Measurements from ENCODE around the gene PRKD2. TPM values are rescaled to one million over a fixed set of nuclear protein-coding genes. Genes with fewer than 3 reads are reported as not detected.
A peak's percentile ranks its signal among the peaks of the same experiment; 100 is the strongest.

Gene PRKD2
- total RNA-seq, 1 donor from 2014 or later: 92.9 TPM

- H3K4me1 Mint-ChIP-seq (ENCODE audit: low read depth): peaks cover 25% of the 10 kb centered on the region
- intact Hi-C loops (cut with micrococcal nuclease): no loop called here
- H3K27ac Mint-ChIP-seq: peak overlapping the region; percentile 23
- DNase-seq (ENCODE audit: low spot score): no peak
- no peak overlapping the region for H3K4me3 Mint-ChIP-seq
- H3K9me3 Mint-ChIP-seq: no peaks in the 10 kb centered on the region
- no peaks in the 10 kb centered on the region for H3K27me3 Mint-ChIP-seq (ENCODE audit: insufficient read depth)
- peaks cover 37% of the 10 kb centered on the region for H3K36me3 Mint-ChIP-seq (ENCODE audit: low read depth)
Observed at GRCh38 chr19:46726551-46726950, 9.6 kb upstream of the PRKD2 start.

GRCh38 chr19:46725859-46726393, 9.0 kb upstream of the PRKD2 start:
- DNase-seq (ENCODE audit: low spot score): no peak
- Mint-ChIP-seq H3K9me3 (no peaks in the 10 kb centered on the region), H3K4me3 (no peak overlapping the region), H3K36me3 (ENCODE audit: low read depth) (peaks cover 38% of the 10 kb centered on the region), H3K27me3 (ENCODE audit: insufficient read depth) (no peaks in the 10 kb centered on the region), H3K4me1 (ENCODE audit: low read depth) (peaks cover 20% of the 10 kb centered on the region), H3K27ac (peak overlapping the region; percentile 23)
- intact Hi-C loops (cut with micrococcal nuclease): no loop called here

- H3K9me3 Mint-ChIP-seq: no peaks in the 10 kb centered on the region
- peaks cover 21% of the 10 kb centered on the region for H3K4me1 Mint-ChIP-seq (ENCODE audit: low read depth)
- intact Hi-C loops (cut with micrococcal nuclease): no loop called here
- H3K4me3 Mint-ChIP-seq: no peak overlapping the region
- H3K27me3 Mint-ChIP-seq (ENCODE audit: insufficient read depth): no peaks in the 10 kb centered on the region
- no peak for DNase-seq (ENCODE audit: low spot score)
- H3K27ac Mint-ChIP-seq: no peak overlapping the region
- peaks cover 38% of the 10 kb centered on the region for H3K36me3 Mint-ChIP-seq (ENCODE audit: low read depth)
Observed at GRCh38 chr19:46725036-46725820, 8.3 kb upstream of the PRKD2 start.

- no peaks in the 10 kb centered on the region for H3K27me3 Mint-ChIP-seq (ENCODE audit: insufficient read depth)
Observed at GRCh38 chr19:46724468-46724867, 7.6 kb upstream of the PRKD2 start.

GRCh38 chr19:46723471-46723870, 6.6 kb upstream of the PRKD2 start:
- no peak for DNase-seq (ENCODE audit: low spot score)
- Mint-ChIP-seq H3K27ac (no peak overlapping the region), H3K9me3 (no peaks in the 10 kb centered on the region), H3K36me3 (ENCODE audit: low read depth) (peaks cover 36% of the 10 kb centered on the region), H3K4me3 (no peak overlapping the region), H3K4me1 (ENCODE audit: low read depth) (peaks cover 22% of the 10 kb centered on the region), H3K27me3 (ENCODE audit: insufficient read depth) (no peaks in the 10 kb centered on the region)
- intact Hi-C loops (cut with micrococcal nuclease): no loop called here

More at GRCh38 chr19:46724468-46724867, 7.6 kb upstream of the PRKD2 start:
- DNase-seq (ENCODE audit: low spot score): no peak
- intact Hi-C loops (cut with micrococcal nuclease): no loop called here
- no peaks in the 10 kb centered on the region for H3K9me3 Mint-ChIP-seq
- H3K4me3 Mint-ChIP-seq: no peak overlapping the region
- H3K27ac Mint-ChIP-seq: no peak overlapping the region
- H3K36me3 Mint-ChIP-seq (ENCODE audit: low read depth): peaks cover 38% of the 10 kb centered on the region
- peaks cover 22% of the 10 kb centered on the region for H3K4me1 Mint-ChIP-seq (ENCODE audit: low read depth)

- Mint-ChIP-seq H3K27ac (no peak overlapping the region), H3K4me1 (ENCODE audit: low read depth) (peaks cover 25% of the 10 kb centered on the region), H3K27me3 (ENCODE audit: insufficient read depth) (no peaks in the 10 kb centered on the region), H3K4me3 (no peak overlapping the region), H3K36me3 (ENCODE audit: low read depth) (peaks cover 35% of the 10 kb centered on the region), H3K9me3 (no peaks in the 10 kb centered on the region)
- intact Hi-C loops (cut with micrococcal nuclease): no loop called here
- DNase-seq (ENCODE audit: low spot score): no peak
Observed at GRCh38 chr19:46723023-46723461, 6.1 kb upstream of the PRKD2 start.

- peaks cover 34% of the 10 kb centered on the region for H3K36me3 Mint-ChIP-seq (ENCODE audit: low read depth)
- no peak overlapping the region for H3K4me3 Mint-ChIP-seq
- no peaks in the 10 kb centered on the region for H3K27me3 Mint-ChIP-seq (ENCODE audit: insufficient read depth)
- H3K27ac Mint-ChIP-seq: no peak overlapping the region
- H3K4me1 Mint-ChIP-seq (ENCODE audit: low read depth): peaks cover 30% of the 10 kb centered on the region
- no peaks in the 10 kb centered on the region for H3K9me3 Mint-ChIP-seq
- DNase-seq (ENCODE audit: low spot score): no peak
- intact Hi-C loops (cut with micrococcal nuclease): no loop called here
Observed at GRCh38 chr19:46722421-46723022, 5.6 kb upstream of the PRKD2 start.

- Mint-ChIP-seq H3K9me3 (no peaks in the 10 kb centered on the region), H3K4me3 (no peak overlapping the region), H3K27me3 (ENCODE audit: insufficient read depth) (no peaks in the 10 kb centered on the region), H3K4me1 (ENCODE audit: low read depth) (peaks cover 30% of the 10 kb centered on the region), H3K27ac (no peak overlapping the region), H3K36me3 (ENCODE audit: low read depth) (peaks cover 31% of the 10 kb centered on the region)
- DNase-seq (ENCODE audit: low spot score): no peak
- intact Hi-C loops (cut with micrococcal nuclease): no loop called here
Observed at GRCh38 chr19:46722004-46722380, 5.1 kb upstream of the PRKD2 start.

DNA sequence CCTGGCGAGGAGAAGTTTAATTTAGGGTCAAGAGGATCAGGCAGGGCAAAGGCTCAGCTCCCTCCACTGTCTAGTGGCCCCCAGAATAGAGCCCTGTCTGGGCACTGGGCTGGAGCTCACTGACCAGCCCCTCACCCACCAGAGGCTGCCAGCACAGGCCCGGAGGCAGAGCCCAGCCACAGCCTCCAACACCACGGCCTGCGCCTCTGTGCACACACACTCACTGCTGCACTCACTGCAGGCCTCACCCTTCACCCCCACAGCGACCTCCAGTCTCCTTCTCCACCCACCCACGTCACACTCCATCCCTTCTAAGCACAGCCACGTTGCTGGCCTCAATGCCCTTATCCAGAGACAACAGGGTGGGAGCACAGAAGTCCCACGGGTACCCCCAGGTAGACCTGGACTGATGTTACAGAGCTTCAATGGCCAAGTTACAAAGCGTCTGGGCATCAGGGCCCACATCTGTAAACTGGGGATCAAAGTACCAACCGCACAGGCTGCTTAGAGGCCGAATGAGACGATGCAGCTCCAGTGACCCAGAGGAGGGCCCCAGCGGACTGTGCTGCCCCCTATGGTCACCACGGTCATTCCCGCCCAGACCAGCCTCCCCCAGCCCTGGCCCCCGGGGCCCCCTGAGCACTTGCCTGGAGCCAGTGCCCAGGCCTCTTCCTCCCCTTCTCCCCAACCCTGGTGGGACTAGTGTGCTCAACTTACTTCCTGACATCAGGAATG, 4.5 kb upstream of the PRKD2 start:
- Mint-ChIP-seq H3K4me3 (no peak overlapping the region), H3K9me3 (no peaks in the 10 kb centered on the region), H3K27me3 (ENCODE audit: insufficient read depth) (no peaks in the 10 kb centered on the region), H3K36me3 (ENCODE audit: low read depth) (peaks cover 30% of the 10 kb centered on the region), H3K27ac (no peak overlapping the region), H3K4me1 (ENCODE audit: low read depth) (peaks cover 30% of the 10 kb centered on the region)
- intact Hi-C loops (cut with micrococcal nuclease): no loop called here
- no peak for DNase-seq (ENCODE audit: low spot score)

DNA sequence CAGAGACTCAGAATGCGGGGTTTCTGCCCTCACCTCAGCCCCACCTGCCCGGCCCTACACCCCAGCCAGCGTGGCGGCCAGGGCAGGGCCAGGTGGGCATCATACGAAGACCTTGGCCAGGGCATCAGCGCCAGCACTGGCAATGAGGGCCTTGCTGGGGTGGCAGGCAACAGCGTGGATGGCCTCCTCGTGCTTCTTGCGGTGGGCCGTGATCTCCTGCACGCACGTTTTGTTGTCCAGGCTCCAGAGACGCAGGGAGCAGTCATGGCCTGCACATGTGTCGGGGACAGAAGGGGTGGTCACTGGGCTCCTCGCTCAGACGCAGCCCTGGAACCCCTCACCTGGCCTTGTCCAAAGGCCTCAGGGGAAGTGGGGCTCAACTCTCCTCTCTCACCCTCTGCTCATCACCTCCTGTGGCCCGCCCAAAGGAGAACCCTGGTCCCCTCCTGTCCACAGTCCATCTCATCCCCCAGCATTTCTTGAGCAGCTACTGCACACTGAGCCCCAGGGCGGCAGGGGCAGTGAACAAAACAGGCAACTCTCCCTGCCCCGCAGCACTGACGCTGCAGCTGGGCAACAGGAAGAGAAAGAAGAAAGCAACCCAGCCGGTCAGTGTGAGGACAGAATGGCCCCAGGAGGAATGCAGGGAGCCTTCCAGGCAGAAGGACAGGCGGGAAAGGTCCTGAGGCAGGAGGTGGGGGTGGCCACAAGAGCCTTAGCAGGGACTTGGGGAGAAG, 3.8 kb upstream of the PRKD2 start:
- peaks cover 32% of the 10 kb centered on the region for H3K4me1 Mint-ChIP-seq (ENCODE audit: low read depth)
- H3K36me3 Mint-ChIP-seq (ENCODE audit: low read depth): peaks cover 23% of the 10 kb centered on the region
- no peak for DNase-seq (ENCODE audit: low spot score)
- no peaks in the 10 kb centered on the region for H3K27me3 Mint-ChIP-seq (ENCODE audit: insufficient read depth)
- intact Hi-C loops (cut with micrococcal nuclease): no loop called here
- H3K4me3 Mint-ChIP-seq: no peak overlapping the region
- H3K9me3 Mint-ChIP-seq: no peaks in the 10 kb centered on the region
- no peak overlapping the region for H3K27ac Mint-ChIP-seq

- H3K27me3 Mint-ChIP-seq (ENCODE audit: insufficient read depth): no peaks in the 10 kb centered on the region
- intact Hi-C loops (cut with micrococcal nuclease): no loop called here
- H3K36me3 Mint-ChIP-seq (ENCODE audit: low read depth): peaks cover 19% of the 10 kb centered on the region
- H3K27ac Mint-ChIP-seq: no peak overlapping the region
- DNase-seq (ENCODE audit: low spot score): no peak
- H3K4me1 Mint-ChIP-seq (ENCODE audit: low read depth): peaks cover 38% of the 10 kb centered on the region
- H3K4me3 Mint-ChIP-seq: no peak overlapping the region
- H3K9me3 Mint-ChIP-seq: no peaks in the 10 kb centered on the region
Observed at GRCh38 chr19:46719629-46720502, 3.0 kb upstream of the PRKD2 start.
